ENCODE measurements around the gene OR4N5.

The OR4N5 gene

DNA sequence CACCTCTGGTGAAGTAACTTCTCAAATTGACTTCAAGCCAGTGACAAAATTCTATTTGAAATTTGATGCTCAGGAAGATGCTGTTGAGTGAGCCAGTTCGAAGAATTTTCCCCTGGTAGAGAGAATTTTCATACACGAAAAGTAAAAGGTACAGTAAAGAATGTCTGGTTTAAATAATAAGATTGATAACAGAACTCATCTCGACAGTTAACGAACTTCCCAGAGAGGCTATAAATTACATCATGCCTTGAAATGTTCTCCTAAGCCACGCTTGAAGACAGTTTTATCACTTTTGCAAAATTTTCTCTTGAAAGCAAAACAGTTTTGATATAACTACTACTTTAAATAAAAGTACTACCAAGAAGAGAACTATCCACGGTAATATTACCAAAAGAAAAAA is 37.7 kb downstream of the OR4N5 start:
- TF ChIP-seq, protein P1, sequence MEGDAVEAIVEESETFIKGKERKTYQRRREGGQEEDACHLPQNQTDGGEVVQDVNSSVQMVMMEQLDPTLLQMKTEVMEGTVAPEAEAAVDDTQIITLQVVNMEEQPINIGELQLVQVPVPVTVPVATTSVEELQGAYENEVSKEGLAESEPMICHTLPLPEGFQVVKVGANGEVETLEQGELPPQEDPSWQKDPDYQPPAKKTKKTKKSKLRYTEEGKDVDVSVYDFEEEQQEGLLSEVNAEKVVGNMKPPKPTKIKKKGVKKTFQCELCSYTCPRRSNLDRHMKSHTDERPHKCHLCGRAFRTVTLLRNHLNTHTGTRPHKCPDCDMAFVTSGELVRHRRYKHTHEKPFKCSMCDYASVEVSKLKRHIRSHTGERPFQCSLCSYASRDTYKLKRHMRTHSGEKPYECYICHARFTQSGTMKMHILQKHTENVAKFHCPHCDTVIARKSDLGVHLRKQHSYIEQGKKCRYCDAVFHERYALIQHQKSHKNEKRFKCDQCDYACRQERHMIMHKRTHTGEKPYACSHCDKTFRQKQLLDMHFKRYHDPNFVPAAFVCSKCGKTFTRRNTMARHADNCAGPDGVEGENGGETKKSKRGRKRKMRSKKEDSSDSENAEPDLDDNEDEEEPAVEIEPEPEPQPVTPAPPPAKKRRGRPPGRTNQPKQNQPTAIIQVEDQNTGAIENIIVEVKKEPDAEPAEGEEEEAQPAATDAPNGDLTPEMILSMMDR (IDR thresholded peaks at IDR 0.05; ENCODE audit: low read depth, low read length) = no peak
- Histone ChIP-seq H3K4me3 (ENCODE audit: low read depth, low read length) (no peak overlapping the region), H3K36me3 (no peaks in the 10 kb centered on the region), H3K9me3 (ENCODE audit: severe bottlenecking) (no peaks in the 10 kb centered on the region), H3K27ac (no peak overlapping the region), H3K27me3 (ENCODE audit: insufficient read depth, low read depth, severe bottlenecking) (peaks cover 31% of the 10 kb centered on the region)
- no peak for DNase-seq

DNA sequence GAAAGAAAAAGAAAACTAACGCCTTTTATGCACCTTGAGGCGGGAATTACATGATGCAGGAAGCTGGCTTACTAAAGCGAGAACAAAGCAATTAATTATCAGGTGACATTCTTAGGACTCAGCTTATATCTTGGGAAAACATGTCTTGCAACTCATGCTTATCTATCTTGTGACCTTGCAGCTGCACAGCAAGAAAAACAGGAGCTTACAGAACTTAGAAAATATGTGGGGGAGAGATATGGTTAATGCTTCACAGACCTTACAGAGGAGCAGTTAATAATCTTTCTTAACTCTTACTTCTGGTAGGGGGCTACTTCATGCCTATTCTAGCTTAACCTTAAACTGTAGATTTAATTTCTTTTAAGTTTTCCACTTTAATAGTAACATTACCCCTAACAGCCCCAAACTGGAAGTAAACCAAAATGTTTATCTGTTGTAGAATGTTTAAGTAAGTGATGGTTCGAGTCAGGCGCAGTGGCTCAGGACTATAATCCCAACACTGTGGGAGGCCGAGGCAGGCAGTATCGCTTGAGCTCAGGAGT is 38.9 kb downstream of the OR4N5 start:
- Histone ChIP-seq H3K36me3 (no peaks in the 10 kb centered on the region), H3K4me3 (ENCODE audit: low read depth, low read length) (no peak overlapping the region), H3K9me3 (ENCODE audit: severe bottlenecking) (no peaks in the 10 kb centered on the region), H3K27me3 (ENCODE audit: insufficient read depth, low read depth, severe bottlenecking) (peaks cover 43% of the 10 kb centered on the region), H3K27ac (no peak overlapping the region)
- TF ChIP-seq, protein P1 (IDR thresholded peaks at IDR 0.05; ENCODE audit: low read depth, low read length) = no peak
- DNase-seq = no peak

DNA sequence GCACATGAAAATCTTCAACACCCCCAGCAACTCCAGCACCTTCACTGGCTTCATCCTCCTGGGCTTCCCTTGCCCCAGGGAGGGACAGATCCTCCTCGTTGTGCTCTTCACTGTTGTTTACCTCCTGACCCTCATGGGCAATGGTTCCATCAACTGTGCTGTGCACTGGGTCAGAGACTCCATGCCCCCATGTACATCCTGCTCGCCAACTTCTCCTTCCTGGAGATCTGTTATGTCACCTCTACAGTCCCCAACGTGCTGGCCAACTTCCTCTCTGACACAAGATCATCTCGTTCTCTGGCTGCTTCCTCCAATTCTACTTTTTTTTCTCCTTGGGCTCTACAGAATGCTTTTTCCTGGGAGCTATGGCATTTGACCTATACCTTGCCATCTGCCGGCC is 40.6 kb downstream of the OR4N5 start:
- Histone ChIP-seq H3K27me3 (ENCODE audit: insufficient read depth, low read depth, severe bottlenecking) (peaks cover 54% of the 10 kb centered on the region), H3K4me3 (ENCODE audit: low read depth, low read length) (no peak overlapping the region), H3K36me3 (no peaks in the 10 kb centered on the region), H3K27ac (no peak overlapping the region), H3K9me3 (ENCODE audit: severe bottlenecking) (no peaks in the 10 kb centered on the region)
- TF ChIP-seq, protein P1 (IDR thresholded peaks at IDR 0.05; ENCODE audit: low read depth, low read length) = no peak
- DNase-seq = no peak

DNA sequence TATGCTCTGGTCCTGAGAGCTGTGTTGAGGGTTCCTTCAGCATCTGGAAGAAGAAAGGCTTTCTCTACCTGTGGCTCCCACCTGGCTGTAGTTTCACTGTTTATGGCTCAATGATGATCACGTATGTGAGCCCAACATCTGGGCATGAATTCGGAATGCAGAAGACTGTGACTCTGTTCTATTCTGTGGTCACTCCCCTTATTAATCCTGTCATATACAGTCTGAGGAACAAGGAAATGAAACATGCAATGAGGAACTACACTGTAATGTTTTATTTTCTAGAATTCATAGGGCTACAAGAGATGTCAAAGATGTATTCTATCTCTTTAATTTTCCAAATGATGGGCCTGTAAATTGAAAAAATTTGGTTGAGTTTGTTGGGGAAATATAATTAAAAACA is 41.3 kb downstream of the OR4N5 start:
- Histone ChIP-seq H3K36me3 (no peaks in the 10 kb centered on the region), H3K9me3 (ENCODE audit: severe bottlenecking) (no peaks in the 10 kb centered on the region), H3K4me3 (ENCODE audit: low read depth, low read length) (no peak overlapping the region), H3K27ac (no peak overlapping the region), H3K27me3 (ENCODE audit: insufficient read depth, low read depth, severe bottlenecking) (peaks cover 60% of the 10 kb centered on the region)
- TF ChIP-seq, protein P1 (IDR thresholded peaks at IDR 0.05; ENCODE audit: low read depth, low read length) = no peak
- no peak for DNase-seq

DNA sequence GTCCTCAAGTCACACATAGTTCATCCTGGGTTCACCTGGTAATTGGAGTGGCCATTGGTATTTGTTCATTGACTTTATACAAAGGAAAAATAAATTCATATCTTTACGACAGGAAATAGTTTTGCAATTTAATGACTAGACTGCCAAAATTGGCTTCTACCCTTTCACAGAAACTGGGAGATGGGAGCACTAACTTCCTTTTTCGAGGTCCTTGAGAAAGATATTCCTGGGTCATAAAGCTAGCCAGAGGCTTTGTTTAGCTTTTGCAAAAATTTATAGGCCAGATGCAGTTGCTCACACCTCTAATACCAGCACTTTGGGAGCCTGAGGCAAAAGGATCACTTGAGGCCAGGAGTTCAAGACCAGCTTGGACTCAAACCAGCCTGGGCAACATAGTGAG is 41.9 kb downstream of the OR4N5 start:
- H3K27ac ChIP-seq = no peak overlapping the region
- peaks cover 63% of the 10 kb centered on the region for H3K27me3 ChIP-seq (ENCODE audit: insufficient read depth, low read depth, severe bottlenecking)
- TF ChIP-seq, protein P1 (IDR thresholded peaks at IDR 0.05; ENCODE audit: low read depth, low read length) = no peak
- no peaks in the 10 kb centered on the region for H3K36me3 ChIP-seq
- no peaks in the 10 kb centered on the region for H3K9me3 ChIP-seq (ENCODE audit: severe bottlenecking)
- DNase-seq = no peak
- no peak overlapping the region for H3K4me3 ChIP-seq (ENCODE audit: low read depth, low read length)

DNA sequence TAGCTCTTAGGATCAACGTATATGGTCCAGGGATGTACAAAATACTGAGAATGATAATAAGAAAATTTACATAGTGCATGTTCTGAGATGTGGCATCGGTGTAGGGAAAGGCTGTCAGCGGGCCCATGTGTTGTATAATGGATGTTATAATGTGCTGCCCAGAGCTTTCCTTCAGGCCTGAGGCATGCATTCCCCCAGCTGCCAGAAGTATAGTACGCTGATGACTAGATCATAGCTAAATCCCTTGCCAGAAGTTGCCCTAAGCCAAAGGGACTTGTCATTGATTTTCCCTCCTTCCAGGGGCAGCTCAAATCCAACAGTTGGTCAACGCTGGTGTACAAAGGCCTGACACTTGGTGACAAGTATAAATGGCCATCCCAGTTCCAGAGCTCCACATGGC is 45.6 kb downstream of the OR4N5 start:
- TF ChIP-seq, protein P1 (IDR thresholded peaks at IDR 0.05; ENCODE audit: low read depth, low read length) = no peak
- no peak for DNase-seq
- H3K9me3 ChIP-seq (ENCODE audit: severe bottlenecking) = no peaks in the 10 kb centered on the region

More for the DNA sequence above, 45.6 kb downstream of the OR4N5 start:
- Histone ChIP-seq H3K36me3 (no peaks in the 10 kb centered on the region), H3K4me3 (ENCODE audit: low read depth, low read length) (no peak overlapping the region), H3K27me3 (ENCODE audit: insufficient read depth, low read depth, severe bottlenecking) (peaks cover 49% of the 10 kb centered on the region), H3K27ac (no peak overlapping the region)

Data from WERI-Rb-1 (cell line).